GM23338 (cell line): ENCODE results near the gene IRF2BP2.

Source experiments
- CREB1 ChIP-seq: fragments of 250-450 bp; sonication (Bioruptor Pico); IDR thresholded peaks from 2 replicates; pipeline ENCODE4 v1.5.0; 2020; ENCODE audit warnings: low read depth, mild to moderate bottlenecking, moderate library complexity
- CTCF ChIP-seq, 2 experiments: fragments of 200-600 bp in 1 of 2; sonication (generic) in 1 of 2; conservative IDR thresholded peaks; 2 replicates each; pipeline versions ENCODE4 v1.5.1 to v1.6.1; 2016 to 2017; ENCODE audit warnings: antibody characterized with exemption in 2 of 2, low read depth in 2 of 2, mild to moderate bottlenecking in 2 of 2, moderate library complexity in 1 of 2
- EZH2 ChIP-seq: fragments of 200-600 bp; sonication (generic); IDR thresholded peaks from one replicate; pipeline ENCODE4 v1.8.0; 2017; ENCODE audit warnings: antibody characterized with exemption, mild to moderate bottlenecking, low read depth; ENCODE audit not compliant: unreplicated experiment
- EZH2phosphoT487 ChIP-seq: fragments of 200-600 bp; sonication (generic); IDR thresholded peaks from one replicate; pipeline ENCODE4 v1.8.1; 2018; ENCODE audit warnings: antibody characterized with exemption; ENCODE audit not compliant: unreplicated experiment
- JUNB ChIP-seq: IDR thresholded peaks from one replicate; pipeline ENCODE4 v1.6.1; 2016; ENCODE audit warnings: antibody characterized with exemption; ENCODE audit not compliant: unreplicated experiment
- NANOG ChIP-seq: IDR thresholded peaks from 2 replicates; pipeline ENCODE4 v1.6.1; 2016; ENCODE audit warnings: antibody characterized with exemption, borderline replicate concordance
- POLR2AphosphoS5 ChIP-seq: IDR thresholded peaks from 2 replicates; pipeline ENCODE4 v1.6.1; 2016; ENCODE audit warnings: antibody characterized with exemption, low read depth
- ZNF114 ChIP-seq: fragments of 250-450 bp; sonication (Bioruptor Pico); IDR thresholded peaks from 2 replicates; pipeline ENCODE4 v1.5.0; 2020; ENCODE audit warnings: mild to moderate bottlenecking, moderate library complexity
- ZNF331 ChIP-seq: fragments of 250-450 bp; sonication (Bioruptor Pico); IDR thresholded peaks from 2 replicates; pipeline ENCODE4 v1.5.0; 2020; ENCODE audit warnings: low read depth, mild to moderate bottlenecking, moderate library complexity
- TF ChIP-seq, protein P1 (sequence below): IDR thresholded peaks from one replicate; pipeline ENCODE4 v1.6.1; 2018; ENCODE audit warnings: antibody characterized with exemption; ENCODE audit not compliant: unreplicated experiment
- TF ChIP-seq, protein P2 (sequence below): IDR thresholded peaks from 2 replicates; pipeline ENCODE4 v1.6.1; 2016; ENCODE audit warnings: antibody characterized with exemption

DNA sequence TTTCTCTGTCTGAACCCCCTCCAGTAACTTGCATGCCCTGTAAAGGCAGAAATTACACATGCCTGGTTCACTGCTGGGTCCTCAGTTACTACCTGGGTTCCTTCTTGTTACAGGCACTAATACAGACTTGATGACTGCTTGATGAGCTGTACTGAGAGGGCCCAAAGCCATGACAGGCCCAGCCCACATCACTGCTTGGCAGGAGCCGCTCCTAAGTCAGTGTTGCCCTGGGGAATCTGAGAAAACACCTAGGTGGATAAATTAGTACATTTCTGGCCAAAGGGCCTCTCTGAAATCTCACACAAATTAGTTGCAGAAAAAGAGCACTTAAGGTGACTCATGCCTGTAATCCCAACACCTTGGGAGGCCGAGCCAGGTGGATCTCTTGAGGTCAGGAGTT, 37.8 kb upstream of the IRF2BP2 start:
- TF ChIP-seq CTCF (conservative IDR thresholded peaks at IDR 0.05; ENCODE audit: low read depth in 2 of 2) = no peak
- no peak for TF ChIP-seq JUNB
- TF ChIP-seq POLR2AphosphoS5 = no peak
- no peak for TF ChIP-seq EZH2phosphoT487
- TF ChIP-seq EZH2 = no peak
- TF ChIP-seq, protein P1, sequence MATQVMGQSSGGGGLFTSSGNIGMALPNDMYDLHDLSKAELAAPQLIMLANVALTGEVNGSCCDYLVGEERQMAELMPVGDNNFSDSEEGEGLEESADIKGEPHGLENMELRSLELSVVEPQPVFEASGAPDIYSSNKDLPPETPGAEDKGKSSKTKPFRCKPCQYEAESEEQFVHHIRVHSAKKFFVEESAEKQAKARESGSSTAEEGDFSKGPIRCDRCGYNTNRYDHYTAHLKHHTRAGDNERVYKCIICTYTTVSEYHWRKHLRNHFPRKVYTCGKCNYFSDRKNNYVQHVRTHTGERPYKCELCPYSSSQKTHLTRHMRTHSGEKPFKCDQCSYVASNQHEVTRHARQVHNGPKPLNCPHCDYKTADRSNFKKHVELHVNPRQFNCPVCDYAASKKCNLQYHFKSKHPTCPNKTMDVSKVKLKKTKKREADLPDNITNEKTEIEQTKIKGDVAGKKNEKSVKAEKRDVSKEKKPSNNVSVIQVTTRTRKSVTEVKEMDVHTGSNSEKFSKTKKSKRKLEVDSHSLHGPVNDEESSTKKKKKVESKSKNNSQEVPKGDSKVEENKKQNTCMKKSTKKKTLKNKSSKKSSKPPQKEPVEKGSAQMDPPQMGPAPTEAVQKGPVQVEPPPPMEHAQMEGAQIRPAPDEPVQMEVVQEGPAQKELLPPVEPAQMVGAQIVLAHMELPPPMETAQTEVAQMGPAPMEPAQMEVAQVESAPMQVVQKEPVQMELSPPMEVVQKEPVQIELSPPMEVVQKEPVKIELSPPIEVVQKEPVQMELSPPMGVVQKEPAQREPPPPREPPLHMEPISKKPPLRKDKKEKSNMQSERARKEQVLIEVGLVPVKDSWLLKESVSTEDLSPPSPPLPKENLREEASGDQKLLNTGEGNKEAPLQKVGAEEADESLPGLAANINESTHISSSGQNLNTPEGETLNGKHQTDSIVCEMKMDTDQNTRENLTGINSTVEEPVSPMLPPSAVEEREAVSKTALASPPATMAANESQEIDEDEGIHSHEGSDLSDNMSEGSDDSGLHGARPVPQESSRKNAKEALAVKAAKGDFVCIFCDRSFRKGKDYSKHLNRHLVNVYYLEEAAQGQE = no peak
- no peak for TF ChIP-seq CREB1 (CRISPR knock-in tag)
- no peak for TF ChIP-seq NANOG
- TF ChIP-seq, protein P2, sequence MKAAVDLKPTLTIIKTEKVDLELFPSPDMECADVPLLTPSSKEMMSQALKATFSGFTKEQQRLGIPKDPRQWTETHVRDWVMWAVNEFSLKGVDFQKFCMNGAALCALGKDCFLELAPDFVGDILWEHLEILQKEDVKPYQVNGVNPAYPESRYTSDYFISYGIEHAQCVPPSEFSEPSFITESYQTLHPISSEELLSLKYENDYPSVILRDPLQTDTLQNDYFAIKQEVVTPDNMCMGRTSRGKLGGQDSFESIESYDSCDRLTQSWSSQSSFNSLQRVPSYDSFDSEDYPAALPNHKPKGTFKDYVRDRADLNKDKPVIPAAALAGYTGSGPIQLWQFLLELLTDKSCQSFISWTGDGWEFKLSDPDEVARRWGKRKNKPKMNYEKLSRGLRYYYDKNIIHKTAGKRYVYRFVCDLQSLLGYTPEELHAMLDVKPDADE = no peak
- no peak for TF ChIP-seq ZNF114 (CRISPR knock-in tag)
- TF ChIP-seq ZNF331 (CRISPR knock-in tag) = no peak
